MM.1S (cell line): ENCODE measurements around the gene FGFBP1.

Source experiments
- DNase-seq: peaks from one replicate; pipeline ENCODE4 v3.0.0-alpha.2; 2015
- H2AFZ ChIP-seq: fragments of 300-600 bp; sonication (generic); 2 replicates; pipeline ENCODE4 v1.6.0; 2016; ENCODE audit warnings: antibody characterized with exemption, low read length
- H3F3A ChIP-seq: fragments of 300-600 bp; sonication (generic); 2 replicates; pipeline ENCODE4 v1.6.1; 2016; ENCODE audit warnings: mild to moderate bottlenecking, antibody characterized with exemption, low read length, moderate library complexity, mixed read lengths; ENCODE audit not compliant: insufficient read depth
- H3K27ac ChIP-seq: fragments of 300-600 bp; sonication (generic); 2 replicates; pipeline ENCODE4 v1.5.1; 2016; ENCODE audit warnings: mild to moderate bottlenecking, low read length
- H3K27me3 ChIP-seq: fragments of 300-600 bp; sonication (generic); replicated peaks from 2 replicates; pipeline ENCODE4 v1.6.0; 2016; ENCODE audit warnings: low read length; ENCODE audit not compliant: insufficient read depth
- H3K36me3 ChIP-seq: fragments of 300-600 bp; sonication (generic); replicated peaks from 2 replicates; pipeline ENCODE4 v1.6.1; 2016; ENCODE audit warnings: mild to moderate bottlenecking, low read length, mixed read lengths; ENCODE audit not compliant: insufficient read depth
- H3K4me1 ChIP-seq: fragments of 300-600 bp; sonication (generic); 2 replicates; pipeline ENCODE4 v1.6.1; 2016; ENCODE audit warnings: low read length, mixed read lengths
- H3K4me2 ChIP-seq: fragments of 300-600 bp; sonication (generic); 2 replicates; pipeline ENCODE4 v1.6.0; 2016; ENCODE audit warnings: low read depth, low read length
- H3K4me3 ChIP-seq: fragments of 300-600 bp; sonication (generic); 2 replicates; pipeline ENCODE4 v1.5.1; 2016; ENCODE audit warnings: low read length, mixed read lengths
- H3K79me2 ChIP-seq: fragments of 300-600 bp; sonication (generic); 2 replicates; pipeline ENCODE4 v1.6.1; 2016; ENCODE audit warnings: mixed run types, low read length, mixed read lengths
- H3K9ac ChIP-seq: fragments of 300-600 bp; sonication (generic); 2 replicates; pipeline ENCODE4 v1.6.1; 2016; ENCODE audit warnings: low read length, mixed read lengths
- H3K9me2 ChIP-seq: fragments of 300-600 bp; sonication (generic); replicated peaks from 2 replicates; pipeline ENCODE4 v1.6.1; 2016; ENCODE audit warnings: mild to moderate bottlenecking, low read length, mixed read lengths; ENCODE audit not compliant: insufficient read depth
- H3K9me3 ChIP-seq: fragments of 300-600 bp; sonication (generic); replicated peaks from 2 replicates; pipeline ENCODE4 v1.6.1; 2016; ENCODE audit warnings: mild to moderate bottlenecking, low read length, mixed read lengths; ENCODE audit not compliant: insufficient read depth
- H4K20me1 ChIP-seq: fragments of 300-600 bp; sonication (generic); 2 replicates; pipeline ENCODE4 v1.6.1; 2016; ENCODE audit warnings: mild to moderate bottlenecking, low read length, moderate library complexity, mixed read lengths; ENCODE audit not compliant: insufficient read depth
- EZH2 ChIP-seq: fragments of 300-600 bp; sonication (generic); optimal IDR thresholded peaks from 2 replicates; pipeline ENCODE3; 2017; ENCODE audit warnings: low read depth, mild to moderate bottlenecking, antibody characterized with exemption, low read length, mixed read lengths
- EZH2phosphoT487 ChIP-seq: fragments of 300-600 bp; sonication (generic); IDR thresholded peaks from 2 replicates; pipeline ENCODE4 v1.6.1; 2018; ENCODE audit warnings: antibody characterized with exemption, low read length
- TF ChIP-seq, protein P1 (sequence below): fragments of 300-600 bp; sonication (generic); IDR thresholded peaks from 2 replicates; pipeline ENCODE4 v1.5.1; 2016; ENCODE audit warnings: antibody characterized with exemption, low read length, mixed read lengths

The FGFBP1 gene

GRCh38 chr4:15961781-15962510 lies 23.4 kb upstream of the FGFBP1 start:
- Histone ChIP-seq H3K9me3 (no peaks in the 10 kb centered on the region), H4K20me1 (no peaks in the 10 kb centered on the region), H3K4me1 (no peaks in the 10 kb centered on the region), H2AFZ (no peak overlapping the region), H3F3A (no peaks in the 10 kb centered on the region), H3K4me3 (no peak overlapping the region), H3K27ac (no peak overlapping the region), H3K36me3 (no peaks in the 10 kb centered on the region), H3K9ac (no peak overlapping the region), H3K27me3 (no peaks in the 10 kb centered on the region), H3K79me2 (no peaks in the 10 kb centered on the region), H3K4me2 (no peak overlapping the region), H3K9me2 (no peaks in the 10 kb centered on the region)
- TF ChIP-seq, protein P1, sequence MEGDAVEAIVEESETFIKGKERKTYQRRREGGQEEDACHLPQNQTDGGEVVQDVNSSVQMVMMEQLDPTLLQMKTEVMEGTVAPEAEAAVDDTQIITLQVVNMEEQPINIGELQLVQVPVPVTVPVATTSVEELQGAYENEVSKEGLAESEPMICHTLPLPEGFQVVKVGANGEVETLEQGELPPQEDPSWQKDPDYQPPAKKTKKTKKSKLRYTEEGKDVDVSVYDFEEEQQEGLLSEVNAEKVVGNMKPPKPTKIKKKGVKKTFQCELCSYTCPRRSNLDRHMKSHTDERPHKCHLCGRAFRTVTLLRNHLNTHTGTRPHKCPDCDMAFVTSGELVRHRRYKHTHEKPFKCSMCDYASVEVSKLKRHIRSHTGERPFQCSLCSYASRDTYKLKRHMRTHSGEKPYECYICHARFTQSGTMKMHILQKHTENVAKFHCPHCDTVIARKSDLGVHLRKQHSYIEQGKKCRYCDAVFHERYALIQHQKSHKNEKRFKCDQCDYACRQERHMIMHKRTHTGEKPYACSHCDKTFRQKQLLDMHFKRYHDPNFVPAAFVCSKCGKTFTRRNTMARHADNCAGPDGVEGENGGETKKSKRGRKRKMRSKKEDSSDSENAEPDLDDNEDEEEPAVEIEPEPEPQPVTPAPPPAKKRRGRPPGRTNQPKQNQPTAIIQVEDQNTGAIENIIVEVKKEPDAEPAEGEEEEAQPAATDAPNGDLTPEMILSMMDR = no peak
- no peak for DNase-seq

GRCh38 chr4:15958562-15958961 lies 20.0 kb upstream of the FGFBP1 start:
- Histone ChIP-seq H3K9me3 (no peaks in the 10 kb centered on the region), H3K79me2 (no peaks in the 10 kb centered on the region), H4K20me1 (no peaks in the 10 kb centered on the region), H3K4me2 (no peak overlapping the region), H3K9ac (no peak overlapping the region), H3K4me1 (no peaks in the 10 kb centered on the region), H3K36me3 (no peaks in the 10 kb centered on the region), H3K9me2 (no peaks in the 10 kb centered on the region), H3K4me3 (no peak overlapping the region), H3K27ac (no peak overlapping the region), H3K27me3 (no peaks in the 10 kb centered on the region), H3F3A (no peaks in the 10 kb centered on the region), H2AFZ (no peak overlapping the region)
- TF ChIP-seq, protein P1 = no peak
- TF ChIP-seq EZH2 (no peak), EZH2phosphoT487 (no peak)
- no peak for DNase-seq

DNA sequence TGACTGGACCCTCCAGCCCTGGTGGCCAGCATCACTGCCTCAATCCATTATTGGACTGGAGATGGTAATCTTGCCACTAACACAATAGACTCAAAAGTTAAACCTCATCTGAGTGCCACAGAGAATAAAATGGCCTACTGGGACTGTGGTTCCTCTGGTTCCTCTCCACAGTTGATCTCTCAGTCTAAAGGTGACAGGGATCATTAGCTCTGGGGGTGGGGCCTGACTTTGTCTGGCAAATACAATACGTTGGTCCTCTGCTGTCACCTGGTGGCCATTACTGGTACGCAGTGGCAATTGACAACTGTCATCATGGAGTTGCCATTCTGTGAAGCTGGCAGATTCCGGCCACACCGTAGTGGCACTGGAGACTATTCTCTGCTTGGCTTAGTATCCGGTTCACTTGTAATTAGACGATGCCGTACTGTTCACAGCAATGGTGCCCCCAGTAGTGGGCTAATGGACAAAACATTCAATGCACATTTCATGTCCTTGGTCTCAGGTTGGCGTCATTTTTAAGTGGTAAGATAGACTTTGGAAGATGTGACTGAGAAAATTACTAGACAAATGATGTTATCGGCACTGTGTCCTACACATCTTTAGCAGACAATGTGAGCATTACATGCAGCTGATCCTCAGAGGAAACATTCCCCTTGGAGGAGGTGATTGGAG lies 17.8 kb upstream of the FGFBP1 start:
- no peak overlapping the region for H3K9ac ChIP-seq
- no peak overlapping the region for H3K4me3 ChIP-seq
- no peaks in the 10 kb centered on the region for H3K4me1 ChIP-seq
- H3K27ac ChIP-seq = no peak overlapping the region
- no peaks in the 10 kb centered on the region for H4K20me1 ChIP-seq
- TF ChIP-seq, protein P1 = peak; percentile 95
- no peak for TF ChIP-seq EZH2phosphoT487
- no peaks in the 10 kb centered on the region for H3F3A ChIP-seq
- H3K9me2 ChIP-seq = no peaks in the 10 kb centered on the region
- H3K27me3 ChIP-seq = no peaks in the 10 kb centered on the region
- H3K4me2 ChIP-seq = no peak overlapping the region
- H3K79me2 ChIP-seq = no peaks in the 10 kb centered on the region
- H3K9me3 ChIP-seq = no peaks in the 10 kb centered on the region
- H2AFZ ChIP-seq = no peak overlapping the region
- DNase-seq = peak; percentile 83
- no peaks in the 10 kb centered on the region for H3K36me3 ChIP-seq
